Measurements from ENCODE around the gene RNF217. TPM values are rescaled to one million over a fixed set of nuclear protein-coding genes. Genes with fewer than 3 reads are reported as not detected.

Gene RNF217
- total and polyA plus RNA-seq, 10 of the 15 experiments (the other 5 are each of a cell fraction or from before 2014, with no cell fraction given): under 0.01 to 11.7 (median 0.04) TPM; not detected in 3

GRCh38 chr6:125123468-125124048 is 161.3 kb downstream of the RNF217 start:
- Histone ChIP-seq H3K9me3 (replicated peaks; ENCODE audit: control insufficient read depth, insufficient read depth, low read length) (no peaks in the 10 kb centered on the region), H4K20me1 (ENCODE audit: control insufficient read depth, insufficient read depth) (no peaks in the 10 kb centered on the region), H3K79me2 (ENCODE audit: control insufficient read depth, insufficient read depth, low read length) (no peaks in the 10 kb centered on the region), H3K27ac (ENCODE audit: control insufficient read depth, insufficient read depth) (no peak overlapping the region), H3K4me2 (ENCODE audit: control insufficient read depth, insufficient read depth) (no peak overlapping the region), H3K36me3 (ENCODE audit: control insufficient read depth in 2 of 2, insufficient read depth in 2 of 2, low read length in 1 of 2) (no peaks in the 10 kb centered on the region), H3K4me1 (ENCODE audit: control insufficient read depth, insufficient read depth, low read length) (no peaks in the 10 kb centered on the region), H3K27me3 (replicated peaks in 1 of 2; ENCODE audit: control insufficient read depth in 2 of 2, insufficient read depth in 2 of 2, low read length in 1 of 2) (no peaks in the 10 kb centered on the region; a peak in 1 of 4 replicates), H3K9ac (ENCODE audit: control insufficient read depth, insufficient read depth, low read length) (no peak overlapping the region), H3K4me3 (no peak overlapping the region), H2AFZ (ENCODE audit: control insufficient read depth, low read depth, low read length) (no peak overlapping the region)
- no peak for FAIRE-seq
- ChIA-PET SMC1A (ENCODE audit: uncharacterized antibody, unreplicated experiment) (interaction anchor here (1.2 to 1.9 kb wide), 2 partner anchors 9 to 253 kb away, joined by 4 to 6 read pairs; no protein-coding TSS in a partner anchor), CTCF (interaction anchor here (0.9 to 5.7 kb wide), 2 partner anchors 9 to 253 kb away, joined by 3 to 26 read pairs; no protein-coding TSS in a partner anchor), RAD21 (ENCODE audit: unreplicated experiment) (no interaction called here), POLR2A (no interaction called here)
- no peak for TF ChIP-seq NBN (IDR thresholded peaks at IDR 0.05)
- TF ChIP-seq RAD51 (IDR thresholded peaks at IDR 0.05): no peak
- TF ChIP-seq, protein P1, sequence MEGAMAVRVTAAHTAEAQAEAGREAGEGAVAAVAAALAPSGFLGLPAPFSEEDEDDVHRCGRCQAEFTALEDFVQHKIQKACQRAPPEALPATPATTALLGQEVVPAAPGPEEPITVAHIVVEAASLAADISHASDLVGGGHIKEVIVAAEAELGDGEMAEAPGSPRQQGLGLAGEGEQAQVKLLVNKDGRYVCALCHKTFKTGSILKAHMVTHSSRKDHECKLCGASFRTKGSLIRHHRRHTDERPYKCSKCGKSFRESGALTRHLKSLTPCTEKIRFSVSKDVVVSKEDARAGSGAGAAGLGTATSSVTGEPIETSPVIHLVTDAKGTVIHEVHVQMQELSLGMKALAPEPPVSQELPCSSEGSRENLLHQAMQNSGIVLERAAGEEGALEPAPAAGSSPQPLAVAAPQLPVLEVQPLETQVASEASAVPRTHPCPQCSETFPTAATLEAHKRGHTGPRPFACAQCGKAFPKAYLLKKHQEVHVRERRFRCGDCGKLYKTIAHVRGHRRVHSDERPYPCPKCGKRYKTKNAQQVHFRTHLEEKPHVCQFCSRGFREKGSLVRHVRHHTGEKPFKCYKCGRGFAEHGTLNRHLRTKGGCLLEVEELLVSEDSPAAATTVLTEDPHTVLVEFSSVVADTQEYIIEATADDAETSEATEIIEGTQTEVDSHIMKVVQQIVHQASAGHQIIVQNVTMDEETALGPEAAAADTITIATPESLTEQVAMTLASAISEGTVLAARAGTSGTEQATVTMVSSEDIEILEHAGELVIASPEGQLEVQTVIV (IDR thresholded peaks at IDR 0.05; ENCODE audit: borderline replicate concordance, partially characterized antibody): no peak
- TF ChIP-seq RB1 (IDR thresholded peaks at IDR 0.05; ENCODE audit: borderline replicate concordance): no peak
- no peak for TF ChIP-seq BRCA1 (IDR thresholded peaks at IDR 0.05; ENCODE audit: low read depth, low read length)
- TF ChIP-seq FOXM1 (IDR thresholded peaks at IDR 0.05; ENCODE audit: low read depth, low read length): no peak
- no peak for TF ChIP-seq MEF2B (IDR thresholded peaks at IDR 0.05; ENCODE audit: partially characterized antibody, poor library complexity, severe bottlenecking)
- no peak for TF ChIP-seq SKIL (IDR thresholded peaks at IDR 0.05; ENCODE audit: low read depth, poor library complexity, severe bottlenecking)
- TF ChIP-seq, protein P2, sequence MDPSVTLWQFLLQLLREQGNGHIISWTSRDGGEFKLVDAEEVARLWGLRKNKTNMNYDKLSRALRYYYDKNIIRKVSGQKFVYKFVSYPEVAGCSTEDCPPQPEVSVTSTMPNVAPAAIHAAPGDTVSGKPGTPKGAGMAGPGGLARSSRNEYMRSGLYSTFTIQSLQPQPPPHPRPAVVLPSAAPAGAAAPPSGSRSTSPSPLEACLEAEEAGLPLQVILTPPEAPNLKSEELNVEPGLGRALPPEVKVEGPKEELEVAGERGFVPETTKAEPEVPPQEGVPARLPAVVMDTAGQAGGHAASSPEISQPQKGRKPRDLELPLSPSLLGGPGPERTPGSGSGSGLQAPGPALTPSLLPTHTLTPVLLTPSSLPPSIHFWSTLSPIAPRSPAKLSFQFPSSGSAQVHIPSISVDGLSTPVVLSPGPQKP (IDR thresholded peaks at IDR 0.05; ENCODE audit: low read depth, low read length): no peak
- no peak for TF ChIP-seq POLR2AphosphoS5 (IDR thresholded peaks at IDR 0.05; ENCODE audit: low read length)
- no peak for TF ChIP-seq ZZZ3 (IDR thresholded peaks at IDR 0.05; ENCODE audit: control insufficient read depth, insufficient read length, low read depth)
- TF ChIP-seq ZNF207 (IDR thresholded peaks at IDR 0.05; ENCODE audit: borderline replicate concordance): no peak
- no peak for TF ChIP-seq HDAC2 (IDR thresholded peaks at IDR 0.05)
- no peak for TF ChIP-seq MTA3 (IDR thresholded peaks at IDR 0.05; ENCODE audit: borderline replicate concordance, low read length)
- no peak for TF ChIP-seq ZSCAN29 (IDR thresholded peaks at IDR 0.05)
- TF ChIP-seq, protein P3, sequence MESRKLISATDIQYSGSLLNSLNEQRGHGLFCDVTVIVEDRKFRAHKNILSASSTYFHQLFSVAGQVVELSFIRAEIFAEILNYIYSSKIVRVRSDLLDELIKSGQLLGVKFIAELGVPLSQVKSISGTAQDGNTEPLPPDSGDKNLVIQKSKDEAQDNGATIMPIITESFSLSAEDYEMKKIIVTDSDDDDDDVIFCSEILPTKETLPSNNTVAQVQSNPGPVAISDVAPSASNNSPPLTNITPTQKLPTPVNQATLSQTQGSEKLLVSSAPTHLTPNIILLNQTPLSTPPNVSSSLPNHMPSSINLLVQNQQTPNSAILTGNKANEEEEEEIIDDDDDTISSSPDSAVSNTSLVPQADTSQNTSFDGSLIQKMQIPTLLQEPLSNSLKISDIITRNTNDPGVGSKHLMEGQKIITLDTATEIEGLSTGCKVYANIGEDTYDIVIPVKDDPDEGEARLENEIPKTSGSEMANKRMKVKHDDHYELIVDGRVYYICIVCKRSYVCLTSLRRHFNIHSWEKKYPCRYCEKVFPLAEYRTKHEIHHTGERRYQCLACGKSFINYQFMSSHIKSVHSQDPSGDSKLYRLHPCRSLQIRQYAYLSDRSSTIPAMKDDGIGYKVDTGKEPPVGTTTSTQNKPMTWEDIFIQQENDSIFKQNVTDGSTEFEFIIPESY (IDR thresholded peaks at IDR 0.05): no peak
- TF ChIP-seq CHD1 (IDR thresholded peaks at IDR 0.05; ENCODE audit: low read depth, low read length): no peak
- no peak for TF ChIP-seq CHD2 (IDR thresholded peaks at IDR 0.05; ENCODE audit: borderline replicate concordance, low read depth, low read length)
- intact Hi-C loops (cut with micrococcal nuclease; ENCODE audit: unreplicated experiment): no loop called here
- WGBS (ENCODE audit: insufficient coverage, insufficient replicate concordance, low lambda C conversion rate, missing lambda C conversion rate): 62% methylated on average over 8 of the region's 8 CpGs
- no peak for ATAC-seq
- no peak for DNase-seq (ENCODE audit: low read depth, low spot score)
- no TSS peak for BruUV-seq (replicated peaks)
- in situ Hi-C loops (cut with MboI): no loop called here
